KMS-11 (cell line): ENCODE data around the gene KCNJ11.

ENCODE experiments used
- H2AFZ ChIP-seq: fragments of 200-600 bp; sonication (generic); 2 replicates; pipeline ENCODE4 v1.6.1; 2016; ENCODE audit warnings: antibody characterized with exemption, mixed run types, low read depth
- H3K27ac ChIP-seq: fragments of 200-600 bp; sonication (generic); 2 replicates; pipeline ENCODE4 v1.6.1; 2016; ENCODE audit warnings: mild to moderate bottlenecking, mixed run types
- H3K27me3 ChIP-seq: fragments of 200-600 bp; sonication (generic); 2 replicates; pipeline ENCODE4 v1.6.1; 2017; ENCODE audit warnings: mild to moderate bottlenecking, low read depth, mixed run types, moderate library complexity; ENCODE audit not compliant: insufficient read depth
- H3K36me3 ChIP-seq: fragments of 200-600 bp; sonication (generic); 2 replicates; pipeline ENCODE4 v1.6.1; 2017; ENCODE audit warnings: mild to moderate bottlenecking, mixed run types; ENCODE audit not compliant: insufficient read depth
- H3K4me1 ChIP-seq: fragments of 200-600 bp; sonication (generic); 2 replicates; pipeline ENCODE4 v1.6.1; 2016; ENCODE audit warnings: mild to moderate bottlenecking, low read depth, mixed run types; ENCODE audit not compliant: poor library complexity, severe bottlenecking
- H3K4me2 ChIP-seq: fragments of 200-600 bp; sonication (generic); 2 replicates; pipeline ENCODE4 v1.7.0; 2016; ENCODE audit warnings: mild to moderate bottlenecking, mixed run types
- H3K4me3 ChIP-seq: fragments of 200-600 bp; sonication (generic); IDR thresholded peaks from 2 replicates; pipeline ENCODE4 v1.6.1; 2017; ENCODE audit warnings: low read depth, low read length, mixed read lengths; ENCODE audit not compliant: insufficient read depth
- H3K79me2 ChIP-seq: fragments of 200-600 bp; sonication (generic); 2 replicates; pipeline ENCODE4 v1.6.1; 2016; ENCODE audit warnings: low read depth, mixed run types; ENCODE audit not compliant: insufficient read depth
- H3K9ac ChIP-seq: fragments of 200-600 bp; sonication (generic); 2 replicates; pipeline ENCODE4 v1.6.1; 2016; ENCODE audit warnings: mild to moderate bottlenecking, mixed run types
- H4K20me1 ChIP-seq: fragments of 200-600 bp; sonication (generic); 2 replicates; pipeline ENCODE4 v1.6.1; 2016; ENCODE audit warnings: mild to moderate bottlenecking, mixed run types; ENCODE audit not compliant: insufficient read depth
- CTCF ChIP-seq: fragments of 200-600 bp; sonication (generic); conservative IDR thresholded peaks from 2 replicates; pipeline ENCODE4 v1.6.1; 2017; ENCODE audit warnings: low read depth, mild to moderate bottlenecking, antibody characterized with exemption, low read length, moderate library complexity, mixed read lengths

Gene KCNJ11

GRCh38 chr11:17382046-17382728, 6.3 kb downstream of the KCNJ11 start:
- Histone ChIP-seq H3K27me3 (no peaks in the 10 kb centered on the region), H3K9ac (no peak overlapping the region), H3K4me3 (no peak overlapping the region), H2AFZ (no peak overlapping the region), H4K20me1 (no peaks in the 10 kb centered on the region), H3K4me1 (peaks cover 7% of the 10 kb centered on the region), H3K79me2 (no peaks in the 10 kb centered on the region), H3K27ac (no peak overlapping the region), H3K36me3 (no peaks in the 10 kb centered on the region), H3K4me2 (no peak overlapping the region)
- no peak for TF ChIP-seq CTCF

GRCh38 chr11:17381156-17381555, 7.3 kb downstream of the KCNJ11 start:
- no peak overlapping the region for H3K4me2 ChIP-seq
- H3K36me3 ChIP-seq: no peaks in the 10 kb centered on the region
- no peak overlapping the region for H3K27ac ChIP-seq

GRCh38 chr11:17379383-17380180, 8.9 kb downstream of the KCNJ11 start:
- H3K4me1 ChIP-seq: no peaks in the 10 kb centered on the region
- no peak overlapping the region for H3K4me3 ChIP-seq
- H3K4me2 ChIP-seq: no peak overlapping the region
- H3K27me3 ChIP-seq: no peaks in the 10 kb centered on the region
- H2AFZ ChIP-seq: no peak overlapping the region
- no peak overlapping the region for H3K27ac ChIP-seq
- H4K20me1 ChIP-seq: no peaks in the 10 kb centered on the region
- TF ChIP-seq CTCF: no peak
- no peaks in the 10 kb centered on the region for H3K79me2 ChIP-seq
- no peaks in the 10 kb centered on the region for H3K36me3 ChIP-seq
- no peak overlapping the region for H3K9ac ChIP-seq

More at GRCh38 chr11:17381156-17381555, 7.3 kb downstream of the KCNJ11 start:
- H3K4me3 ChIP-seq: no peak overlapping the region
- no peak overlapping the region for H2AFZ ChIP-seq
- no peaks in the 10 kb centered on the region for H3K79me2 ChIP-seq
- H3K9ac ChIP-seq: no peak overlapping the region
- no peaks in the 10 kb centered on the region for H4K20me1 ChIP-seq
- H3K27me3 ChIP-seq: no peaks in the 10 kb centered on the region
- TF ChIP-seq CTCF: no peak
- H3K4me1 ChIP-seq: peaks cover 4% of the 10 kb centered on the region

- H3K4me3 ChIP-seq: no peak overlapping the region
- H3K79me2 ChIP-seq: no peaks in the 10 kb centered on the region
- H3K36me3 ChIP-seq: no peaks in the 10 kb centered on the region
- no peak overlapping the region for H2AFZ ChIP-seq
- H3K27ac ChIP-seq: no peak overlapping the region
- no peak overlapping the region for H3K9ac ChIP-seq
- no peaks in the 10 kb centered on the region for H3K4me1 ChIP-seq
- no peak for TF ChIP-seq CTCF
- no peaks in the 10 kb centered on the region for H4K20me1 ChIP-seq
- no peaks in the 10 kb centered on the region for H3K27me3 ChIP-seq
- no peak overlapping the region for H3K4me2 ChIP-seq
These were observed 9.8 kb downstream of the KCNJ11 start for GRCh38 chr11:17378655-17379054.
